Parathyroid adenoma (tissue), 2 donors: ENCODE data around the gene PIK3R1.

Source experiments
- H2AFZ ChIP-seq: fragments of 300-600 bp; sonication (generic); one replicate; pipeline ENCODE4 v1.7.0; 2017; ENCODE audit warnings: antibody characterized with exemption, mild to moderate bottlenecking
- H3K27ac ChIP-seq: fragments of 300-600 bp; sonication (generic); one replicate; pipeline ENCODE4 v1.7.0; 2017
- H3K27me3 ChIP-seq: fragments of 300-600 bp; sonication (generic); one replicate; pipeline ENCODE4 v1.7.0; 2017; ENCODE audit warnings: low read length; ENCODE audit not compliant: control insufficient read depth, insufficient read depth
- H3K36me3 ChIP-seq: fragments of 300-600 bp; sonication (generic); one replicate; pipeline ENCODE4 v1.7.0; 2017; ENCODE audit warnings: low read length; ENCODE audit not compliant: control insufficient read depth, insufficient read depth
- H3K4me1 ChIP-seq: fragments of 300-600 bp; sonication (generic); one replicate; pipeline ENCODE4 v1.7.0; 2017; ENCODE audit warnings: control low read depth
- H3K4me2 ChIP-seq: fragments of 300-600 bp; sonication (generic); one replicate; pipeline ENCODE4 v1.7.0; 2017; ENCODE audit warnings: low read length
- H3K4me3 ChIP-seq: fragments of 300-600 bp; sonication (generic); one replicate; pipeline ENCODE4 v1.7.0; 2017; ENCODE audit warnings: low read depth, low read length
- H3K79me2 ChIP-seq: fragments of 300-600 bp; sonication (generic); one replicate; pipeline ENCODE4 v1.7.0; 2017; ENCODE audit warnings: control low read depth
- H3K9ac ChIP-seq: fragments of 300-600 bp; sonication (generic); one replicate; pipeline ENCODE4 v1.7.0; 2017; ENCODE audit warnings: mild to moderate bottlenecking
- H3K9me3 ChIP-seq: fragments of 300-600 bp; sonication (generic); one replicate; pipeline ENCODE4 v1.7.0; 2017; ENCODE audit warnings: low read length; ENCODE audit not compliant: control insufficient read depth
- CTCF ChIP-seq: fragments of 300-600 bp; sonication (generic); IDR thresholded peaks from one replicate; pipeline ENCODE4 v1.7.0; 2017; ENCODE audit warnings: antibody characterized with exemption, mild to moderate bottlenecking
- donor health status: primary hyperparathyroidism.

The PIK3R1 gene

GRCh38 chr5:68239487-68239886, 23.9 kb downstream of the PIK3R1 start:
- H3K4me3 ChIP-seq: peak overlapping the region; percentile 7
- peak overlapping the region; percentile 5 for H2AFZ ChIP-seq
- no peak for TF ChIP-seq CTCF
- H3K9me3 ChIP-seq: no peaks in the 10 kb centered on the region
- no peak overlapping the region for H3K9ac ChIP-seq
- peaks cover 10% of the 10 kb centered on the region for H3K4me1 ChIP-seq
- no peaks in the 10 kb centered on the region for H3K27me3 ChIP-seq
- H3K79me2 ChIP-seq: peaks cover 19% of the 10 kb centered on the region
- H3K36me3 ChIP-seq: no peaks in the 10 kb centered on the region
- no peak overlapping the region for H3K27ac ChIP-seq
- no peak overlapping the region for H3K4me2 ChIP-seq

GRCh38 chr5:68240202-68240601, 24.6 kb downstream of the PIK3R1 start:
- Histone ChIP-seq H3K4me1 (peaks cover 10% of the 10 kb centered on the region), H3K79me2 (peaks cover 22% of the 10 kb centered on the region), H3K9me3 (no peaks in the 10 kb centered on the region), H3K36me3 (no peaks in the 10 kb centered on the region), H3K27me3 (no peaks in the 10 kb centered on the region), H2AFZ (no peak overlapping the region), H3K4me3 (no peak overlapping the region), H3K4me2 (no peak overlapping the region), H3K27ac (no peak overlapping the region), H3K9ac (no peak overlapping the region)
- TF ChIP-seq CTCF: no peak

GRCh38 chr5:68240771-68241170, 25.2 kb downstream of the PIK3R1 start:
- no peaks in the 10 kb centered on the region for H3K27me3 ChIP-seq
- H3K79me2 ChIP-seq: peaks cover 24% of the 10 kb centered on the region
- no peak overlapping the region for H3K27ac ChIP-seq
- TF ChIP-seq CTCF: no peak
- no peaks in the 10 kb centered on the region for H3K36me3 ChIP-seq
- H3K4me1 ChIP-seq: peaks cover 10% of the 10 kb centered on the region
- no peak overlapping the region for H2AFZ ChIP-seq
- no peak overlapping the region for H3K4me2 ChIP-seq
- H3K4me3 ChIP-seq: no peak overlapping the region
- no peak overlapping the region for H3K9ac ChIP-seq
- H3K9me3 ChIP-seq: no peaks in the 10 kb centered on the region

GRCh38 chr5:68242743-68243142, 27.2 kb downstream of the PIK3R1 start:
- Histone ChIP-seq H3K9ac (no peak overlapping the region), H3K36me3 (no peaks in the 10 kb centered on the region), H3K27me3 (no peaks in the 10 kb centered on the region), H3K4me3 (no peak overlapping the region), H2AFZ (no peak overlapping the region), H3K4me1 (peaks cover 5% of the 10 kb centered on the region), H3K27ac (no peak overlapping the region), H3K4me2 (no peak overlapping the region), H3K9me3 (no peaks in the 10 kb centered on the region), H3K79me2 (peaks cover 31% of the 10 kb centered on the region)
- no peak for TF ChIP-seq CTCF

- no peak for TF ChIP-seq CTCF
- Histone ChIP-seq H3K36me3 (no peaks in the 10 kb centered on the region), H3K79me2 (peaks cover 33% of the 10 kb centered on the region), H2AFZ (no peak overlapping the region), H3K9me3 (no peaks in the 10 kb centered on the region), H3K4me3 (no peak overlapping the region), H3K27me3 (no peaks in the 10 kb centered on the region), H3K4me2 (no peak overlapping the region), H3K4me1 (peaks cover 5% of the 10 kb centered on the region), H3K27ac (peak overlapping the region; percentile 22), H3K9ac (no peak overlapping the region)
Observed at GRCh38 chr5:68243251-68243650, 27.7 kb downstream of the PIK3R1 start.
